Measurements from ENCODE around the gene C15orf62.

The C15orf62 gene

DNA sequence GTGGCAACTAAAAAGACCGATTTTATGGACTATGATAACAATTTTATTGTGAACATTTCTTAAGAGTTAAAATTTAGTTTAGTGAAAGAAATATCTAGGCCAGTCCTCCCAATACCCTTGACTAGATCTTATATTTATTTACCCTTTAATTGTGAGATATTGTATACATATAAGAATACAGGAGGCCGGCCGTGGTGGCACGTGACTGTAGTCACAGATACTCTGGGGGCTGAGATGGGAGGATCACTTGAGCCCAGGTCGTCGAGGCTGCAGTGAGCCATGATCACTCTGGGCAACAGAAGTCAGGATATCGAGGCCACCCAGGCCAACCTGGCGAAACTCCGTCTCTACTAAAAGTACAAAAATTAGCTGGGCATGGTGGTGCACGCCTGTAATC is 14.0 kb upstream of the C15orf62 start:
- no peak for DNase-seq (ENCODE audit: low spot score)

- DNase-seq (ENCODE audit: low spot score), result no peak
These were observed 12.8 kb upstream of the C15orf62 start for GRCh38 chr15:40756938-40757337.

GRCh38 chr15:40759961-40760360 is 9.8 kb upstream of the C15orf62 start:
- no peak for DNase-seq (ENCODE audit: low spot score)

GRCh38 chr15:40762919-40763800 is 6.6 kb upstream of the C15orf62 start:
- DNase-seq (ENCODE audit: low spot score), result no peak

DNA sequence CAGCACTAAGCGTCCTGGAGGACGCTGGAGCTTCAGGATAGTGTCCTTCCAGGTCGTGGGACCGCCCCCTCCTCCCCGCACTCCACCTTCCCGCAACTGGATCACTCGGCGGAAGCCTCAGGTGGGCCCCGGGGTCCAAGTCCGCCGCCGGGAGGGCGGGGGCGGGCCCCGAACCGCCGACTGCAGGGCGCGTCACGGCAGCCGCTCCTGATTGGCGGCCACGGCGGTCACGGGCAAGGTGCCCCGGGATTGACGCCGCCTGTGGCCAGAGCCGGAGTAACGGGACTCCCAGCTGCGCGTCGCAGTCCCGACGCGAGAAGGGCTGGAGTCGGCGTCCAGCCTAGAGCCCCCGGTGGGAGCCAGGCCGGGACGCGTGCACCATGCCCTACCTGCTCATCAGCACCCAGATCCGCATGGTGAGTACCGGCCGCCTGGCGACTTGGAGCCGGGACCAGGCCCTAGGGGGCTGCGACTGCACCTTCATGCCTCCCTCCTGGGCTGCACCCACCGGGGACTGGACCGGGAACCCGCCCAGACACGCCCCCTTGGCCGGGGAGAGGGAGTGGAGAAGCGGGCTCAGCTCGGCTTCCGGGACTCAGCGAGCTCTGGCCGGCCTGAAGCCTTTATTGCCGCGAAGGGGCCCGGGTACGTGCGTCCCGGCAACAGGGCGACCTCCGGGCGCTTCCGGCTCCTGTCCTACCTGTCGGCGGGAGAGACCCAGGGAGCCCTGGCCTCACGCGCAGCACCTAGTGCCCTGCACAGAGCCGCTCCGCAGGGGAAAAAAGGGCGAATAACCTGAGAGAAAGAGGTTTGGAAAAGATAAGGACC is 5.8 kb upstream of the C15orf62 start, which contains the start of gene GCHFR:
Gene GCHFR (plus strand): TSS at position 268 of the 828 bp plus-strand sequence. CDS start 113 bp downstream, at position 381.
- peak; percentile 90 for DNase-seq (ENCODE audit: low spot score)

DNA sequence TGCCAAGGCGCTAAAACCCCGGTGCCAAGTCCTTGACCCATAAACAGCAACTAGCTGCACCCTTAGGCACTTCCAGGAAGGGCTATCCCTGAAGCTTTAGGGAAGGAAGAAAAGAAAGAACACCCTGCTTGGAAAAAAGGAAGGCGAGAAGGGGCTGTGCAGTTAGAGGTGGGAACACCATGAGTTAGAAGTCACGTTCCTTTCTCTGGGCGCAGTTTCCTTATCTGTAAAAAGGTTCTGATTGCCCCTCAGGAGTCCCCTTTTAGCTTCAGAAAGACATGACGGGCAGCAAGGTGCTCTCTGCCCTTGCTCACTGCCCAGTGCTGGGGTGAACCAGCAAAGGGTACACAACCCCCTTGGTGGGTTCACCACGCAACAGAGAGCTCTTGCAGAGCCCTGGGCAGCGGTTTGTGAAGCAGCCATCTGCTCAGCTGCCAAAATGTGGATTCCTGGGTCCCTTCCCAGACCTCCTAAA is 5.1 kb upstream of the C15orf62 start:
- no peak for DNase-seq (ENCODE audit: low spot score)

DNA sequence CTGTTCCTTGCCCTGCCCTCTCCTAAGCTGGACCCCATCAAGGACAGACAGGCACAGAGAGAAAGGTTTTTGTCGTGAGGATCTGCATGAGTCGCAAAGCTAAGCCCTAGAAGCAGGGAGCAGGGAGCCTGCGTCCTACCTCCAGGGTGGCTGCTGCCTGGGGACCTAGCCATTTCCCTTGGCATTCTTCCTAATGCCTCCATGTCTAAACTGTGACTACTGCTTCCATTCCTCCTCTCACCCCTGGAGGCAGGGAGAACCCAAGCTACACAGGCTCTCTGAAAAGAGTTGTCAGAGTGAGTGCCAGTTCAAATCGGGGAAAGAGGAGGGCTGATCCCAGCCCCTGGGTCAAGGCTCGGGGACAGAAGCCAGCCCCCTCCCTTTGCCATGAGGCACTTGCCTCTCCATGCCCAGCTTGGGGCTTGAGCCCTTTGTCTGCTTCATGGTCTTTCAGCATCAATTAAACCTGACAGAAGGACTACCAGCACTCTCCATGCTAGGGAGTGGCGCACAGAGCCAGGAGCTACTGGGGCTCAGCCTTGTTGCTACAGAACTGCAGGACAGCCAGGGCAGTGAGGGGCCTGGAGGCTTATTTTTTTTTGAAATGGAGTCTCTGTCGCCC is 3.5 kb upstream of the C15orf62 start:
- DNase-seq (ENCODE audit: low spot score), result no peak

- DNase-seq (ENCODE audit: low spot score), result no peak
These were observed 2.6 kb upstream of the C15orf62 start for GRCh38 chr15:40766906-40767837.

GRCh38 chr15:40767838-40768500 is 1.8 kb upstream of the C15orf62 start:
- DNase-seq (ENCODE audit: low spot score), result no peak

DNA sequence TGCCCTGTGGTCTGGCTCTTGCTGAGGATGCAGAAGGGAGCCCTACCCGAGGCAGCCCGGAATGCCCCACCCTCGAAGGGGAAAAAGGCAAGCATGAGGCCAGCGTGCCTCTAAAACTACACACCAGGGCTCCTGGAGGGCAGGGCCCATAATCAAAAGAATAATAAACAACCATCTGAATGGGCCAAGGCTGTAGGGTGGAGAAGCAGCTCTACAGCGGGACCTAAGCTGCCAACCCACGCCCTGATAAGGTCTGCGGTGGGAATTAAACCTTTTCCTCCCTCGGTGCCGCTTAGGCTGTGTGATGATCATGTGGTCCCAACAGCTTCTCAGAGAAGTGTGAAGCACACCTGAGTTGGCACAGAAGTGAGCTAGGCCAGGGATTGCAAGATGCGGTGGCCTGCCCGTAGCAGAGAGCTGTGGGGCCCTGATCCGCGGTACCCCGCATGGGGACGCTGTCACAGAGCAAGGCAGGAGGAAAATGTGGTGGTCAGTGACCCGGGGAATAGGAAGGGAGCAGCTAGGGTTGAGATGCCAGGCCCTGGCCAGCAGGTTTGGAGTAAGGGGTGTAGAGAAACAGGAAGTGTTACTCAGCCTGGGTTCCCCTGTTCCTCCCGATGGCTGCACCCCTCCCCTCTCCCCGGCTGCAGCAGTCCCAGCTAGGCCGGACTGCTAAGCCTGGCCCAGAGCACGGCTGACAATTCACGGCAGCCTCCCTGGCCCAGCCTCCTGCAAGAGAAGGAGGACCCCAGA is 1.1 kb upstream of the C15orf62 start:
- no peak for DNase-seq (ENCODE audit: low spot score)

GRCh38 chr15:40770147-40770721 is 454 bp downstream of the C15orf62 start:
- DNase-seq (ENCODE audit: low spot score), result no peak

DNA sequence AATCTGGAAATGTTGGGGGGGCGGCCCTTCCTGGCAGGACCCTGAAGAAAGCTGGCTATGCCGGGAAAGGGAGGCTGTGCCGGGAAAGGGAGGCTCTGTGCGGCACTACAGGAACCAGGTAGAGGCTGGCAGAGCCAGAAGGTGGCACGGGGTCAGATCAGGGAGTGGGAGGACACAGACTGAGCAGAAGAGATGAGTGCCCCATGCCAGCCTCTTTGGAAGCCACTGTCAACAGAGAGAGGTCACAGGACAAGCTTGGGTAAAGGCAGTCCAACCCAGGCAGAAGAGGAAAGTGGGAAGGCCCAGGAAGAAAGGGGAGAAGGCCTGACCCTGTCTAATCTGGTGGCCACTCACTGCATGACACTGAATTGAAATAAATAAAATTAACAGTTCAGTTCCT is 1.5 kb downstream of the C15orf62 start:
- DNase-seq (ENCODE audit: low spot score), result no peak

DNA sequence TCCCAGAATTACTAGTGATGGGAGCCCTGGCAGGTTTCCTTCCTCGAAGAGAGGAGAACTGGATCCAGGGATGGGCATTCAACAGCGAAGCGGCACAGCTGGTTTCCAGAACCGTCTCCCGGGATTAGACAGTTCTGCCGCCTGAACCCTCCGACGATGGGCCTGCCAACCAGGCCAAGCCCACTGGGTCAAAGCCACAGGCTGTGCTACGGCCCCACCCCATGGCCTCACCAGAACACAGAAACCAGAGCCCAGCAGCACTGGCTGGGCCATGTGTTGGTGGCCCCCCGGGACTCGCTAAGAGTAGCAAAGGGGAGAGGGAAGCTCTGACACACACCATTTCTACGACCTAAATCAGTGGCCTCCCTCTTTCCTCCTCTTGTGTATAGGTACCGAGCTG is 2.2 kb downstream of the C15orf62 start:
- DNase-seq (ENCODE audit: low spot score), result no peak

- DNase-seq (ENCODE audit: low spot score), result no peak
These were observed 3.7 kb downstream of the C15orf62 start for GRCh38 chr15:40773496-40773895.

- no peak for DNase-seq (ENCODE audit: low spot score)
These were observed 4.1 kb downstream of the C15orf62 start for GRCh38 chr15:40773902-40774301.

DNA sequence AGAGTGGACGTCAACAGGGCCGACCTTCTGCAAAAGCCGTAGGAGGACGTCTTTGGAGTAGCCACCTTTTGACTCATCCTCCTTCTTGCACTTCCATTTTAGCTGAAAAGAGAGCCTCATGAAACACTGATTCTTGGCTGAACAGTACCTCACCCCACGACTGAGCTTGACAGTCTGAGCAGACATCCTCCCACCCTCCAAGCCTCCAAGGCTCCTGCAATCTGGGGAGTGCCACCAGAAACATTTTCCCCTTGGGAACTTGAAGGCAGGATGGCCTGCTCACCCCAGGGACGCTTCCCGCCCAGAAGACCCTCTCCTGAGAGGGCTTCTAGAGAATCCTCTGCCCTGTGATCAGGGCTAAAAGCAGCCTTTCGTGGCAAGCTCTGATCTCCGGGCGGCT is 5.2 kb downstream of the C15orf62 start:
- DNase-seq (ENCODE audit: low spot score), result no peak

DNA sequence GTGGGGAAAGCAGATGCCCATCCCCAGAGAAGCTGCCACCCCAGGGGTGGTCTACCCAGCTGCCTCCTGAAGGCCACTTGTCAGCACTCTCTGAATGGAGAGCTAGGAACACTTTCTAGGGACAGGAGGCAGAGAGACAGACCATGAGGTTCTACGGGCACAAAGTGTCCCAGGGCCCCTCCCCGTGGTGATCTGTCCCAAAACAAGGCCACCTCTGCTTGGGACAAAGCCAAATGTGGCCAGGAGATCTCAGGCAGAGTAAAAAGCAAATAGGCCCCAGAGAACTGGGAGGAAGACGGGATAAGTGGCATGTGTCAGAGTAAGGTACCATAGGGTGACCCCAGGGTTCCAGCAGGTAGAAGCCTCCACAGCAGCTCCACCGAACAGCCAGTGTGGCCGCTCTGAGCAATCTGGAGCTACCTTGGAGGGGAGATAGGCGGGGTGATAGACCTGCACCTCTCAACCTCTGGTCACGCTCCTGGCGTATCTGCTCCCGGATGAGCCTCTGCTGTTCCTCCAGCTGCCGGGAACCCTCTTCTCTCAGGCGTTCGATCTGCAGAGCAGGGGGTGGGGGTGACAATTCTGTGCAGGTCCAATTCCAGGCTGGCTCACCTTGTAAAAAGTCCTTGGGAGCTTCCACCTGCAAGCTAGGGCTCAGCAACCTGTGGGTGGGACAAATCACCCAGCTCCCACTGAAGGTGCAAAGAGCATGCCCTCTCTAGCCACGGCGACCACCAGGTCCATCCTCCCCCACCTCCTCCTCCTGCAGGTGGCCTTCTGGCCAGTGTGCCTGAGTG is 6.2 kb downstream of the C15orf62 start:
- DNase-seq (ENCODE audit: low spot score), result no peak

DNA sequence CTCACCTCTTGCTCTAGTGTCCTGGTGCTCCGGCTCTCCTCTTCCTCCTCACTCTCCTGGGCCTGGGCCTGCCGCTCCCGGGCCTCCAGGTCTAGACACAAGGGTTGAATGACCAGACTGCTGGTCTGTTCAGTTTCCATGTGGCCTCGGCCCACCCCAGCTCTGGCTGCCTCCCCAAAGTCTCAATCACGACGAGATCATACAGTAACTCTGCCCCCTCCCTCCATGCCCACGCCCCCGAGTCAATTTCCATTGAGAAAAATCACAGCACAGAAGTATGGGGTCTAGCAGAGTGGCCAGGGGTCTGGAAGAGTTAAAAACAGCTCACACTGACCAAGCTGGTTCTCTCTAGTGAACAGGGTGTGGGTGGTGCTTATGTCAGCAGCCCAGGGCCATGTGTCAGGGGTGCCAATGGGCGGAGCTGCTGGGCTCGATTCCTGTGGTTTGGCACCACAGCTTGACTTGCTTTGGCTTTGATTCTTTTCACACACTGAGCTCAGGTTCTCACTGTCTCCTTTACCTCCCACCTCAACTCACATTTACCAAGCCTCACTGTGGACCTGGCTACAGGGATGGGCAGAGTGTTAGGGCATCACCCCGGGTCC is 6.9 kb downstream of the C15orf62 start:
- peak; percentile 76 for DNase-seq (ENCODE audit: low spot score)

All from AG08396 (cell line).